ENCODE data around the gene ANO9. TPM values are rescaled to one million over a fixed set of nuclear protein-coding genes. Genes with fewer than 3 reads are reported as not detected.

Gene ANO9
- total RNA-seq, 1 donor from 2014 or later, result 22.4 TPM

DNA sequence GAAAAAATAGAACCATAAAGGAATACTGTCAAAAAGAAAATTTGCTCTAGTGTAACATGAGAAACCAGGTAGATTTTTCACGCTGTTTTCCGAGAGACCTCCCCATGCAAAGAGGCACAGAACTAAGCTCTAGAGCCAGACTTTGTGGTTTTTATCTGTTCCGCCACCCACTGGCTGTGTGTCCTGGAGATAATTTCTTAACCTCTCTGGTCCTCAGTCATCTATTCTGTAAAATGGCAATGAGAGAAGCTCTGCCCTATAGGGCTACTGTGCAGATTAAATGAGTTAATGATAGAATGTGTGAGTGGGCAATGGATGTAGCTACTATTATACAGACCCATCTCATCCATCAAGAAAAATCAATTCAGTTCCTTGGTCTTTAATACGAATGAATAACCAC, 17.6 kb downstream of the ANO9 start:
- H3K27ac ChIP-seq, result no peak overlapping the region
- TF ChIP-seq, protein P1, sequence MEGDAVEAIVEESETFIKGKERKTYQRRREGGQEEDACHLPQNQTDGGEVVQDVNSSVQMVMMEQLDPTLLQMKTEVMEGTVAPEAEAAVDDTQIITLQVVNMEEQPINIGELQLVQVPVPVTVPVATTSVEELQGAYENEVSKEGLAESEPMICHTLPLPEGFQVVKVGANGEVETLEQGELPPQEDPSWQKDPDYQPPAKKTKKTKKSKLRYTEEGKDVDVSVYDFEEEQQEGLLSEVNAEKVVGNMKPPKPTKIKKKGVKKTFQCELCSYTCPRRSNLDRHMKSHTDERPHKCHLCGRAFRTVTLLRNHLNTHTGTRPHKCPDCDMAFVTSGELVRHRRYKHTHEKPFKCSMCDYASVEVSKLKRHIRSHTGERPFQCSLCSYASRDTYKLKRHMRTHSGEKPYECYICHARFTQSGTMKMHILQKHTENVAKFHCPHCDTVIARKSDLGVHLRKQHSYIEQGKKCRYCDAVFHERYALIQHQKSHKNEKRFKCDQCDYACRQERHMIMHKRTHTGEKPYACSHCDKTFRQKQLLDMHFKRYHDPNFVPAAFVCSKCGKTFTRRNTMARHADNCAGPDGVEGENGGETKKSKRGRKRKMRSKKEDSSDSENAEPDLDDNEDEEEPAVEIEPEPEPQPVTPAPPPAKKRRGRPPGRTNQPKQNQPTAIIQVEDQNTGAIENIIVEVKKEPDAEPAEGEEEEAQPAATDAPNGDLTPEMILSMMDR (IDR thresholded peaks at IDR 0.05), result no peak
- no peaks in the 10 kb centered on the region for H3K36me3 ChIP-seq
- intact Hi-C loops (cut with DNase I), result no loop called here
- no peak overlapping the region for H3K4me3 ChIP-seq
- H3K27me3 ChIP-seq, result no peaks in the 10 kb centered on the region
- ATAC-seq, result no peak
- H3K9me3 ChIP-seq, result no peaks in the 10 kb centered on the region
- H3K4me1 ChIP-seq, result no peaks in the 10 kb centered on the region
- no peak for DNase-seq

DNA sequence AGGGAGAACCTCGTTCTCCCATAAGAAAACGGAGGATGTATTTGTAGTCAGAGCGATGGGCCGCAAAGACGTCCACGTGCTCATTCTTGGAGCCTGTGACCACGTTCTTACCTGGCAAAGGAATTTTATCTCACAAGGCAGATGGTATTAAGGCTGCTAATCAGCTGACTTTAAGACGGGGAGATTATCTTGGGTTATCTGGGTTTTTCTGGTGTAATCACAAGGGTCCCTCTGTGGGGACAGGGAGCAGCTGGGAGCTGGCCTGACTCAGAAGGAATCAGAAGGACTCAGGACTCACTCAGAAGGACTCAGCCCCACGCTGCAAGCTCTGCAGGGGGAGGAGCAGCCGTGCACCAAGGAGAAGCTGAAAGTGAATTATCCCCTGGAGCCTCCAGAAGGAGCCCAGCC, 19.6 kb downstream of the ANO9 start:
- intact Hi-C loops (cut with DNase I), result no loop called here
- no peak overlapping the region for H3K27ac ChIP-seq
- H3K27me3 ChIP-seq, result no peaks in the 10 kb centered on the region
- peaks cover 5% of the 10 kb centered on the region for H3K4me1 ChIP-seq
- H3K36me3 ChIP-seq, result no peaks in the 10 kb centered on the region
- DNase-seq (no peak), ATAC-seq (no peak)
- H3K4me3 ChIP-seq, result no peak overlapping the region
- no peaks in the 10 kb centered on the region for H3K9me3 ChIP-seq
- TF ChIP-seq, protein P1 (IDR thresholded peaks at IDR 0.05), result no peak

DNA sequence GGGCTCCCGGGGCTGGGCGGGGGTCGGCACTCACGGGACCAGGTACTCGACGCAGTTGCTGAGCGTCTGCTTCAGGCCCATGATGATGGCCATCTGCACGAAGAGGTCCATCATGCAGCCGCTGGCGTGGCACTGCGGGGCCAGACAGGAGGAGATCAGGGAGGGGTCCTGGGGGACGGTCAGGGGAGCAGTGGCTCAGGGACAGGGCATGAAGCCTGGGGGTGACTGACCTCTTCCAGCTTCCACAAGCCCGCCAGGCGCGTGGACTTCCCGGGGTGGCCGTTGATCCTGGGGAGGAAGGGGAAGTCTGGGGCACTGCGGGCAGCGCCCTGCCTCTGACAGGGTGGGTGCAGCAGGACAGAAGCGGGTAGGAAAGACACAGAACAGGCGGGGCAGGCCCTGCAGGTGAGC, 20.9 kb downstream of the ANO9 start:
- Histone ChIP-seq H3K4me1 (peaks cover 8% of the 10 kb centered on the region), H3K4me3 (no peak overlapping the region), H3K27ac (no peak overlapping the region), H3K27me3 (no peaks in the 10 kb centered on the region), H3K36me3 (no peaks in the 10 kb centered on the region), H3K9me3 (no peaks in the 10 kb centered on the region)
- TF ChIP-seq, protein P1 (IDR thresholded peaks at IDR 0.05), result no peak
- ATAC-seq (no peak), DNase-seq (no peak)
- intact Hi-C loops (cut with DNase I), result no loop called here

DNA sequence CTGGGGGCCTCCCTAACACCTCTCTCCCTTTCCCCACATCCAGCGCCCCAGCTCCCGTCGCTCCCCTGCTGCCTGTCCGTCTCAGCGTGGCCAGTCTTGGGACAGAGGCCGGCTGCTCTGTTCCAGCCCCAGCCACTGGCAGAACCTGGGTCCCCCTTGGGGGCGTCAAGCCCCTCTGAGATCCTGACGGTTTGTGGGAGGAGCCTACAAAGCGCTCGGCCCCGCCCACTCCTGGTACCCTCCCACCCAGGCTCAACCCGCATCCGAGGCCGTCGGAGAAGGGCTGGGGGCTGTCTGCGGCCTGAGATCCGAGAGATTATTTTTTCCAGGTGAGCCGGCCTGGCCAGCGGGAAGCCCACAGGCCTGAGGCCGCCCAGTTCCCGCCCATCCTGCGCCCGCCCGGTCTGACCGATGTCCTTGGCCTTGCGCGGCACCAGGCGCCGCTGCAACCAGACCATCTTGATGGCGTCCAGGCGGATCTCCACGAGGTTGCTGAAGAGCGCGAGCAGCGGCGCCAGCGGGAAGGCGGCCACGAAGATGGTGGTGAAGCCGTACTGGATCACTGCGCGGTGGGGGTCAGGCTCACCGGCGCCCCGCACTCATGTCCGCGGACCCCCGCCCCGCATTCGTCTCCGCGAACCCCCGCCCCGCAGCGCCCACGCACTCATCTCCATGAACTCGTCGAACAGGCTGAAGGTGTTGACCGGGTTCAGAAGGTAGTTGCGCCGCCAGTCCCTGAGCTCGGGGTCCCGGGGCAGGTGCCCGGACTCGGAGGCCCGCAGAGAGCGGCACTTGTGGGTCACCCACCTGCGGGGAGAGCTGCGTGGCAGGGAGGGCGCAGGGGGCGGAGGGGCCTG, 21.5 kb downstream of the ANO9 start:
- no peaks in the 10 kb centered on the region for H3K36me3 ChIP-seq
- H3K9me3 ChIP-seq, result no peaks in the 10 kb centered on the region
- TF ChIP-seq, protein P1 (IDR thresholded peaks at IDR 0.05), result no peak
- DNase-seq, result no peak
- intact Hi-C loops (cut with DNase I), result no loop called here
- no peak overlapping the region for H3K4me3 ChIP-seq
- no peak for ATAC-seq
- no peaks in the 10 kb centered on the region for H3K27me3 ChIP-seq
- no peak overlapping the region for H3K27ac ChIP-seq
- peaks cover 14% of the 10 kb centered on the region for H3K4me1 ChIP-seq

DNA sequence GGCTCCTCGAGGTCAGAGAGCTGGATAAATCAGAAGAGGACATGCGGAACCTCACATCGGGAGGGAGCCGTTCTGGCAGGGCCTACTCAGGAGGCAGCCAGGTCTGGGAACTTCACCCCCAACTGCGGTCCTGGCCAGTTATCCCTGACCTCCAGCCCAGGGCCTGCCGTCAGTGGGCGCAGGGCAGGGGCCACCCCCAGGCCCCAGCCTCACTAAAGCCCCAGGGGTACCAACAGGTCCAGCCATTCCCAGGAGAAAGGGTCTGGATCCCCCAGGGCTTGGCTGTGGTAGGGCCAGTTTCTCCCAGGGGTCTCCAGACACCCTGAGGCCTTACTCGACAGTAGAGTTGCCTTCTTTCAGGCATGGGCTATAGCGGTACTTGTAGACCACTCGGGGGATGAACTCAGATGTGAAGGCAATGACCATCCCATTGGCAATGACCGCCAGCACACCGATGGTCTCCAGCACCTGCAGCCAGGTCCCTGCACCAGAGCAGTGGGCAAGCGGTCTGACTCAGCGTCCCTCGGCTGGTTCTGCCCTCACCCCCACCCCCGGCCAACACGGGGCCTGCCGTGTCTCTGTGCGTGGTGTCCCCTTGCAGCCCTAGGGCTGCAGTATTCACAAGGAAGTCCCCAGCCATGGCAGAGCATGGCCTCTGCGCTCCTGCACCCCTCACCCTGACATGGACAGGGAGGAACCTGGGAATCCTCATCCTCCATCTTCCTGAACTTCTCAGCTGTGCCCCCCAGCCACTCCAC, 22.4 kb downstream of the ANO9 start:
- intact Hi-C loops (cut with DNase I), result no loop called here
- DNase-seq (no peak), ATAC-seq (no peak)
- no peaks in the 10 kb centered on the region for H3K9me3 ChIP-seq
- no peak overlapping the region for H3K4me3 ChIP-seq
- H3K27ac ChIP-seq, result no peak overlapping the region
- no peaks in the 10 kb centered on the region for H3K36me3 ChIP-seq
- TF ChIP-seq, protein P1 (IDR thresholded peaks at IDR 0.05), result no peak
- peaks cover 15% of the 10 kb centered on the region for H3K4me1 ChIP-seq
- H3K27me3 ChIP-seq, result no peaks in the 10 kb centered on the region
